MM.1S (cell line): ENCODE results near the gene EPG5.

ENCODE experiments used
- DNase-seq: peaks from one replicate; pipeline ENCODE4 v3.0.0-alpha.2; 2015
- H2AFZ ChIP-seq: fragments of 300-600 bp; sonication (generic); 2 replicates; pipeline ENCODE4 v1.6.0; 2016; ENCODE audit warnings: antibody characterized with exemption, low read length
- H3F3A ChIP-seq: fragments of 300-600 bp; sonication (generic); 2 replicates; pipeline ENCODE4 v1.6.1; 2016; ENCODE audit warnings: mild to moderate bottlenecking, antibody characterized with exemption, low read length, moderate library complexity, mixed read lengths; ENCODE audit not compliant: insufficient read depth
- H3K27ac ChIP-seq: fragments of 300-600 bp; sonication (generic); 2 replicates; pipeline ENCODE4 v1.5.1; 2016; ENCODE audit warnings: mild to moderate bottlenecking, low read length
- H3K27me3 ChIP-seq: fragments of 300-600 bp; sonication (generic); replicated peaks from 2 replicates; pipeline ENCODE4 v1.6.0; 2016; ENCODE audit warnings: low read length; ENCODE audit not compliant: insufficient read depth
- H3K36me3 ChIP-seq: fragments of 300-600 bp; sonication (generic); replicated peaks from 2 replicates; pipeline ENCODE4 v1.6.1; 2016; ENCODE audit warnings: mild to moderate bottlenecking, low read length, mixed read lengths; ENCODE audit not compliant: insufficient read depth
- H3K4me1 ChIP-seq: fragments of 300-600 bp; sonication (generic); 2 replicates; pipeline ENCODE4 v1.6.1; 2016; ENCODE audit warnings: low read length, mixed read lengths
- H3K4me2 ChIP-seq: fragments of 300-600 bp; sonication (generic); 2 replicates; pipeline ENCODE4 v1.6.0; 2016; ENCODE audit warnings: low read depth, low read length
- H3K4me3 ChIP-seq: fragments of 300-600 bp; sonication (generic); 2 replicates; pipeline ENCODE4 v1.5.1; 2016; ENCODE audit warnings: low read length, mixed read lengths
- H3K79me2 ChIP-seq: fragments of 300-600 bp; sonication (generic); 2 replicates; pipeline ENCODE4 v1.6.1; 2016; ENCODE audit warnings: mixed run types, low read length, mixed read lengths
- H3K9ac ChIP-seq: fragments of 300-600 bp; sonication (generic); 2 replicates; pipeline ENCODE4 v1.6.1; 2016; ENCODE audit warnings: low read length, mixed read lengths
- H3K9me2 ChIP-seq: fragments of 300-600 bp; sonication (generic); replicated peaks from 2 replicates; pipeline ENCODE4 v1.6.1; 2016; ENCODE audit warnings: mild to moderate bottlenecking, low read length, mixed read lengths; ENCODE audit not compliant: insufficient read depth
- H3K9me3 ChIP-seq: fragments of 300-600 bp; sonication (generic); replicated peaks from 2 replicates; pipeline ENCODE4 v1.6.1; 2016; ENCODE audit warnings: mild to moderate bottlenecking, low read length, mixed read lengths; ENCODE audit not compliant: insufficient read depth
- H4K20me1 ChIP-seq: fragments of 300-600 bp; sonication (generic); 2 replicates; pipeline ENCODE4 v1.6.1; 2016; ENCODE audit warnings: mild to moderate bottlenecking, low read length, moderate library complexity, mixed read lengths; ENCODE audit not compliant: insufficient read depth
- EZH2 ChIP-seq: fragments of 300-600 bp; sonication (generic); optimal IDR thresholded peaks from 2 replicates; pipeline ENCODE3; 2017; ENCODE audit warnings: low read depth, mild to moderate bottlenecking, antibody characterized with exemption, low read length, mixed read lengths
- EZH2phosphoT487 ChIP-seq: fragments of 300-600 bp; sonication (generic); IDR thresholded peaks from 2 replicates; pipeline ENCODE4 v1.6.1; 2018; ENCODE audit warnings: antibody characterized with exemption, low read length
- TF ChIP-seq, protein P1 (sequence below): fragments of 300-600 bp; sonication (generic); IDR thresholded peaks from 2 replicates; pipeline ENCODE4 v1.5.1; 2016; ENCODE audit warnings: antibody characterized with exemption, low read length, mixed read lengths

Gene EPG5

DNA sequence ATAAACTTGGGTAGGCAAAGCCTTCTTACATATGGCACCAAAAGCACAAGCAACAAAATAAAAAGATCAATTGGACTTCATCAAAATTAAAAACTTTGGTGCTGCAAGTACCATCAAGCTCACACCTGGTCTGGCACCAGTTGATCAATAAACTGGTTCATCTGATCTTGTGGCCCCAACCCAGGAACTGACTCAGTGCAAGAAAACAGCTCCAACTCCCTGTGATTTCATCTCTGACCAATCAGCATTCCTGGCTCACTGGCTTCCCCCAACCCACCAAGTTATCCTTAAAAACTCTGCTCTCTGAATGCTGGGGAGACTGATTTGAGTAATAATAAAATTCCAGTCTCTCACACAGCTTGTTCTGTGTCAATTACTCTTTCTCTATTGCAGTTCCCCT, 8.4 kb downstream of the EPG5 start:
- no peak overlapping the region for H3K27ac ChIP-seq
- no peak for DNase-seq
- no peak overlapping the region for H3K9ac ChIP-seq
- no peaks in the 10 kb centered on the region for H3K9me3 ChIP-seq
- peaks cover 71% of the 10 kb centered on the region for H3K79me2 ChIP-seq
- H3K4me3 ChIP-seq, result no peak overlapping the region
- H2AFZ ChIP-seq, result no peak overlapping the region
- H3K4me2 ChIP-seq, result no peak overlapping the region
- TF ChIP-seq, protein P1, sequence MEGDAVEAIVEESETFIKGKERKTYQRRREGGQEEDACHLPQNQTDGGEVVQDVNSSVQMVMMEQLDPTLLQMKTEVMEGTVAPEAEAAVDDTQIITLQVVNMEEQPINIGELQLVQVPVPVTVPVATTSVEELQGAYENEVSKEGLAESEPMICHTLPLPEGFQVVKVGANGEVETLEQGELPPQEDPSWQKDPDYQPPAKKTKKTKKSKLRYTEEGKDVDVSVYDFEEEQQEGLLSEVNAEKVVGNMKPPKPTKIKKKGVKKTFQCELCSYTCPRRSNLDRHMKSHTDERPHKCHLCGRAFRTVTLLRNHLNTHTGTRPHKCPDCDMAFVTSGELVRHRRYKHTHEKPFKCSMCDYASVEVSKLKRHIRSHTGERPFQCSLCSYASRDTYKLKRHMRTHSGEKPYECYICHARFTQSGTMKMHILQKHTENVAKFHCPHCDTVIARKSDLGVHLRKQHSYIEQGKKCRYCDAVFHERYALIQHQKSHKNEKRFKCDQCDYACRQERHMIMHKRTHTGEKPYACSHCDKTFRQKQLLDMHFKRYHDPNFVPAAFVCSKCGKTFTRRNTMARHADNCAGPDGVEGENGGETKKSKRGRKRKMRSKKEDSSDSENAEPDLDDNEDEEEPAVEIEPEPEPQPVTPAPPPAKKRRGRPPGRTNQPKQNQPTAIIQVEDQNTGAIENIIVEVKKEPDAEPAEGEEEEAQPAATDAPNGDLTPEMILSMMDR, result no peak
- peaks cover 18% of the 10 kb centered on the region for H3K4me1 ChIP-seq
- H4K20me1 ChIP-seq, result no peaks in the 10 kb centered on the region
- H3K36me3 ChIP-seq, result peaks cover 8% of the 10 kb centered on the region; the same call in 1 of the 2 replicates
- H3F3A ChIP-seq, result peaks cover 3% of the 10 kb centered on the region; the same call in 1 of the 2 replicates
- H3K27me3 ChIP-seq, result no peaks in the 10 kb centered on the region
- H3K9me2 ChIP-seq, result no peaks in the 10 kb centered on the region

DNA sequence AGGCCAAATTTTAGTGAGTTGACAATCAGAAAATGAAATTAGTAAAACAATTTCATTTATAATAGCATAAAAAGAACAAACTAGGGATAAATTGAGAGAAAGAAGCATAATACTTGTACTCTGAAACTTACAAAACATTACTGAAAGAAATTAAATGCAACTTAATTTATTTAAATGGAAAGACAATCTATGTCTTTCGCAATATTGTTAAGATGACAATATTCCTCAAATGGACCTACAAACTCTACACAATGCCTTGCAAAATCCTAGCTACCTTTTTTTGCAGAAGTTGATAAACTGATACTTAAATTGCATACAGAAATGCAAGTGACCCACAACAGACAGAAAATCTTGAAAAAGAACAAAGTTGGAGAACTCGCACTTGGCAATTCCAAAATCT, 9.1 kb downstream of the EPG5 start:
- H3K4me3 ChIP-seq, result no peak overlapping the region
- no peaks in the 10 kb centered on the region for H3K27me3 ChIP-seq
- H2AFZ ChIP-seq, result no peak overlapping the region
- H3K4me1 ChIP-seq, result peaks cover 12% of the 10 kb centered on the region
- no peaks in the 10 kb centered on the region for H4K20me1 ChIP-seq
- H3K36me3 ChIP-seq, result peaks cover 8% of the 10 kb centered on the region; the same call in 1 of the 2 replicates
- peaks cover 3% of the 10 kb centered on the region; the same call in 1 of the 2 replicates for H3F3A ChIP-seq
- H3K9me3 ChIP-seq, result no peaks in the 10 kb centered on the region
- H3K9me2 ChIP-seq, result no peaks in the 10 kb centered on the region
- no peak for DNase-seq
- no peak overlapping the region for H3K27ac ChIP-seq
- no peak overlapping the region for H3K4me2 ChIP-seq
- H3K9ac ChIP-seq, result no peak overlapping the region
- TF ChIP-seq EZH2phosphoT487 (no peak), EZH2 (no peak)
- TF ChIP-seq, protein P1, result no peak
- H3K79me2 ChIP-seq, result peaks cover 64% of the 10 kb centered on the region

DNA sequence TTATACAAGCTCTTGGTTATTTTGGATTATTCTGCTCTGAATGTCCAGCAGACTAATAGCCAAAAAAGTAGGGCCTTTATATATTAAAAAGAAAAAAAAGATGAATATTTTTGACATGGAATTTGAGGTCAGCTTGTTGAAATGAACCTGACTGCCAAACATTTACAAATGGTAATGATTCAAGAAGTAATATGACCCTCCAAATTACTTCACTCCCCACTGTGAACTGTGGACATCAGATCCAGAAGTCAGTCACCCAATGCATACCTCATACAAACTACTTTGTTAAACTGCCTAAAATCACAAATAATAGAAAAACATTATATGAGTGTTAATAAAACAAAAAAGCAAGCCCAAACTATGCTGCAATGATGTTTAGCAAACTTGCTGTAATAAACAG, 10.0 kb downstream of the EPG5 start:
- Histone ChIP-seq H2AFZ (no peak overlapping the region), H3F3A (no peaks in the 10 kb centered on the region), H3K4me1 (peaks cover 3% of the 10 kb centered on the region), H3K9me2 (no peaks in the 10 kb centered on the region), H3K9ac (no peak overlapping the region), H4K20me1 (no peaks in the 10 kb centered on the region), H3K36me3 (peaks cover 8% of the 10 kb centered on the region; the same call in 1 of the 2 replicates), H3K27ac (no peak overlapping the region), H3K9me3 (no peaks in the 10 kb centered on the region), H3K4me2 (no peak overlapping the region), H3K79me2 (peaks cover 58% of the 10 kb centered on the region), H3K4me3 (no peak overlapping the region), H3K27me3 (no peaks in the 10 kb centered on the region)
- DNase-seq, result no peak
- no peak for TF ChIP-seq EZH2
- TF ChIP-seq, protein P1, result no peak
- TF ChIP-seq EZH2phosphoT487, result no peak
